ENCODE data around the gene DCST2. TPM values are rescaled to one million over a fixed set of nuclear protein-coding genes. Genes with fewer than 3 reads are reported as not detected.

The DCST2 gene
- total RNA-seq, 1 experiment from 2014 or later, result 0.61 TPM

DNA sequence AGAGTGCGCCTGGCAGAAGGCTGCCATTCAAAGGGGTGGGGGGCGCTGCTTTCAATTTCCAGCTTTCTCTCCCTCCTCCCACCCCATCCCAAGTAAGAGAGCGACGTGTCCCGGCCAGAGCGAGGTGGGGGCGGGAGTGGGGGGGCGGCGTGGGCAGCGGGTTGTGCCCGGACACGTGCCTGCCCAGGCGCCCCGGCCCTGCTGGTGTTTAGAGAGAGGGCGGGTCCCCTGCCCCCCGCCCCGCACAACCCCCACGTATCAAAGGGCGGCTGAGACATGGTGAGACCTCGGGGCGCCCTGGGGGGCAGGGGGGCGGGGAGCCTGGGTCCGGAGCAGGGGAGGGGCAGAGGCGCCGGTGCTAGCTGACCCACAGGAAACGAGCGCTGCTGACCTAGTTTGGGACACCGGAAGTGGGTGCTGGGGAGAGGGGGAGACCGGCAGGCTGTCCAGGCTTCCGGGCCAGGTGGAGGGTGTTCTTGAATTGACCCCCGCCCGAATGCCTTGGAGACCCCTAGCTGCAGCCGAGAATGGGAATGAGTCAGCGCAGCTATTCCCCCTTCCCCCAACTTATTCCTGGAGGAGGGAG lies 29.7 kb downstream of the DCST2 start:
- ChIA-PET CTCF (interaction anchor here (0.5 to 3.2 kb wide), 3 partner anchors 14 to 23 kb away, joined by 5 to 16 read pairs (median 7); no protein-coding TSS in a partner anchor), POLR2A (interaction anchor here (1.0 to 2.3 kb wide), 2 partner anchors 30 to 47 kb away, joined by 3 to 7 read pairs; no protein-coding TSS in a partner anchor)
- peaks cover 4% of the 10 kb centered on the region for H3K36me3 ChIP-seq (ENCODE audit: control insufficient read depth, insufficient read depth, low read length)
- H3K4me3 ChIP-seq (ENCODE audit: low read depth, low read length), result peak overlapping the region; percentile 98
- peaks cover 49% of the 10 kb centered on the region for H3K36me3 Mint-ChIP-seq (ENCODE audit: insufficient read depth, unreplicated experiment)
- no peaks in the 10 kb centered on the region for H3K9me3 ChIP-seq
- intact Hi-C loops (cut with micrococcal nuclease; ENCODE audit: unreplicated experiment), result loop anchor here (5.0 kb wide), 2 partner anchors 78 to 123 kb away; partner anchors contain the start of gene EFNA1
- TF ChIP-seq, protein P1, sequence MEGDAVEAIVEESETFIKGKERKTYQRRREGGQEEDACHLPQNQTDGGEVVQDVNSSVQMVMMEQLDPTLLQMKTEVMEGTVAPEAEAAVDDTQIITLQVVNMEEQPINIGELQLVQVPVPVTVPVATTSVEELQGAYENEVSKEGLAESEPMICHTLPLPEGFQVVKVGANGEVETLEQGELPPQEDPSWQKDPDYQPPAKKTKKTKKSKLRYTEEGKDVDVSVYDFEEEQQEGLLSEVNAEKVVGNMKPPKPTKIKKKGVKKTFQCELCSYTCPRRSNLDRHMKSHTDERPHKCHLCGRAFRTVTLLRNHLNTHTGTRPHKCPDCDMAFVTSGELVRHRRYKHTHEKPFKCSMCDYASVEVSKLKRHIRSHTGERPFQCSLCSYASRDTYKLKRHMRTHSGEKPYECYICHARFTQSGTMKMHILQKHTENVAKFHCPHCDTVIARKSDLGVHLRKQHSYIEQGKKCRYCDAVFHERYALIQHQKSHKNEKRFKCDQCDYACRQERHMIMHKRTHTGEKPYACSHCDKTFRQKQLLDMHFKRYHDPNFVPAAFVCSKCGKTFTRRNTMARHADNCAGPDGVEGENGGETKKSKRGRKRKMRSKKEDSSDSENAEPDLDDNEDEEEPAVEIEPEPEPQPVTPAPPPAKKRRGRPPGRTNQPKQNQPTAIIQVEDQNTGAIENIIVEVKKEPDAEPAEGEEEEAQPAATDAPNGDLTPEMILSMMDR (IDR thresholded peaks at IDR 0.05; ENCODE audit: insufficient read depth in 1 of 2, low read depth in 1 of 2, low read length in 1 of 2, severe bottlenecking in 1 of 2, unreplicated experiment in 1 of 2), result no peak
- no TSS peak for BruUV-seq (replicated peaks)
- peak overlapping the region; percentile 88 for H3K27ac Mint-ChIP-seq (ENCODE audit: unreplicated experiment)
- H3K27me3 ChIP-seq (replicated peaks; ENCODE audit: control insufficient read depth, insufficient read depth, low read length), result no peaks in the 10 kb centered on the region
- no peaks in the 10 kb centered on the region for H3K9me3 Mint-ChIP-seq (ENCODE audit: unreplicated experiment)
- H3K4me1 ChIP-seq, result peaks cover 43% of the 10 kb centered on the region
- peak; percentile 58 to 76 for DNase-seq
- H3K27me3 Mint-ChIP-seq (ENCODE audit: insufficient read depth, unreplicated experiment), result no peaks in the 10 kb centered on the region
- peak overlapping the region; percentile 96 for H3K4me3 Mint-ChIP-seq (ENCODE audit: unreplicated experiment)
- peaks cover 20% of the 10 kb centered on the region for H3K4me1 Mint-ChIP-seq (ENCODE audit: low read depth, unreplicated experiment)

DNA sequence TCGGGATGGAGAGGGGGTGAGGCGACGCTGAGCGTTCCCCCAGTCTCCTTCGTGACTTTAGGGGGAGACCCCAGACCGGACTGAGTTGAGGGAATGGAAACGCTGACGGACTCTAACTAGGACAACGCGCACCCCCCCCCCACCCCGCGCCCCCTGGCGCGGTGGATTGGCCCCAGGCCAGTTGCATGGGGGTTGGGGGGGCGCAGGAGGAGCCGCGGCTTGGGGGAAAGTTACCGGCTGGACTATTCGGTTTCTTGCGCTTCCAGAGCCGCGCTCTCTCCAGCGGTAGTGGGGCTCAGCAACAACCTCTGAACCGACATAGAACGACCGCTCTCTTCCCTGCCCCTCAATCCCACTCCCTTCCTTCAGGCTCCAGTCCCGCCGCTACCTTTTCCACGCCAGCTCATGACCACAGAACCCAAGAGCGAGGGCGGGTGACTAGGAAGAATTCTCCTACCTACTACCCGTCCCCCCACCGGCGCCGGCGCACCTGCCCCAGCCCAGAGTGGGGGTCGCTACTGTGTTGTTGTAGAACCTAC lies 30.3 kb downstream of the DCST2 start:
- H3K27me3 ChIP-seq (replicated peaks; ENCODE audit: control insufficient read depth, insufficient read depth, low read length), result no peaks in the 10 kb centered on the region
- CTCF ChIA-PET, result interaction anchor here (0.5 to 3.2 kb wide), 4 partner anchors 14 to 82 kb away, joined by 3 to 16 read pairs (median 4); no protein-coding TSS in a partner anchor
- H3K4me1 ChIP-seq, result peaks cover 39% of the 10 kb centered on the region
- peaks cover 47% of the 10 kb centered on the region for H3K36me3 Mint-ChIP-seq (ENCODE audit: insufficient read depth, unreplicated experiment)
- TF ChIP-seq, protein P1 (IDR thresholded peaks at IDR 0.05; ENCODE audit: insufficient read depth in 1 of 2, low read depth in 1 of 2, low read length in 1 of 2, severe bottlenecking in 1 of 2, unreplicated experiment in 1 of 2), result no peak
- H3K36me3 ChIP-seq (ENCODE audit: control insufficient read depth, insufficient read depth, low read length), result peaks cover 4% of the 10 kb centered on the region
- H3K9me3 Mint-ChIP-seq (ENCODE audit: unreplicated experiment), result no peaks in the 10 kb centered on the region
- no peaks in the 10 kb centered on the region for H3K27me3 Mint-ChIP-seq (ENCODE audit: insufficient read depth, unreplicated experiment)
- POLR2A ChIA-PET, result interaction anchor here (1.0 to 2.3 kb wide), 5 partner anchors 20 to 47 kb away, joined by 3 to 7 read pairs (median 5); partner anchors contain the start of gene FLAD1
- peak in 1 of 2 experiments; percentile 42 for DNase-seq
- H3K27ac Mint-ChIP-seq (ENCODE audit: unreplicated experiment), result peak overlapping the region; percentile 88
- H3K4me3 ChIP-seq (ENCODE audit: low read depth, low read length), result peak overlapping the region; percentile 98
- peak overlapping the region; percentile 96 for H3K4me3 Mint-ChIP-seq (ENCODE audit: unreplicated experiment)
- peaks cover 23% of the 10 kb centered on the region for H3K4me1 Mint-ChIP-seq (ENCODE audit: low read depth, unreplicated experiment)
- intact Hi-C loops (cut with micrococcal nuclease; ENCODE audit: unreplicated experiment), result loop anchor here (5.0 kb wide), 2 partner anchors 79 to 124 kb away; partner anchors contain the start of gene EFNA1
- H3K9me3 ChIP-seq, result no peaks in the 10 kb centered on the region
- no TSS peak for BruUV-seq (replicated peaks)

DNA sequence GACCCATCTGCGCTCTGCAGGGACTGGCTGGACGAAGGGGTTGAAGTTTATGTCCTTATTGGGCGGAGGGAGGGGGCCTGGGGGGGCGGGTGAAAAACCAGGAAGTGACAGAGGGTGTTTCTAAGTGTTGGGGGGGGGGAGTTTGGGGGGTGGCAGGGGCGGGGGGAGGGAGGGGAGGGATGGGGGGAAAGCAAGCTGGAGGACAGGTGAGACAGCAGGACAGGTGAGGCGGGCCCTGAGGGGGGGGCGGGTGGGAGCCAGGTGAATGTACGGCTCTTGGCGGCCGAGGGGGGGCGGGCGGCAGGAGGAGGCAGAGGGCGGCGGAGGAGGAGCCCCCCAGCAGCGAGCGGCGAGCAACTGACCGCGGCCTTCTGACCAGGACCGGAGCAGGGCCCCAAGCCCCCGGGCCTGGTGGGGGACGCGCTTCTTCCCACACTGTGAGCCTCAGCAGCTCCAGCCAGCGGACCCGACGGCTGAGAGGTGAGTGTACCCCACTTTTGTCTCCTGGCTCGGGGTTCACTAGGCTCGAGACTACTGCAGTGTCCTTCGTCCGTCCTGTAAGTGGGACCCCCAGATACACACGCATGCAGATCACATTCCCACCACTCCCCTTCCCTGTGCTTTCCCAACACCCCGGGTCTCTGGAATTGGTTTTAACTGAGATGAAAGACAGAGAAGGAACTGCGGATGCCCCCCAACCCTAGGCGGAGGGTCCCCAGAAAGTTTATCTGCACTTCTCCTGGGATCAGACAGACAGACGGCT lies 30.9 kb downstream of the DCST2 start, which contains the start of gene ZBTB7B:
Gene ZBTB7B, plus strand, starts transcription at position 339 of the 763 bp plus-strand sequence. CDS start 11,859 bp downstream, outside the sequence.
- DNase-seq, result peak; percentile 72 to 80
- H3K27me3 Mint-ChIP-seq (ENCODE audit: insufficient read depth, unreplicated experiment), result no peaks in the 10 kb centered on the region
- POLR2A ChIA-PET, result interaction anchor here (0.5 to 2.3 kb wide), 5 partner anchors 19 to 173 kb away, joined by 3 to 7 read pairs (median 5); partner anchors contain the start of gene FLAD1
- peaks cover 32% of the 10 kb centered on the region for H3K4me1 ChIP-seq
- H3K4me3 ChIP-seq (ENCODE audit: low read depth, low read length), result peak within 1 kb of the TSS; percentile 98
- H3K36me3 Mint-ChIP-seq (ENCODE audit: insufficient read depth, unreplicated experiment), result peaks cover 47% of the 10 kb centered on the region
- H3K27ac Mint-ChIP-seq (ENCODE audit: unreplicated experiment), result peak within 1 kb of the TSS; percentile 96
- intact Hi-C loops (cut with micrococcal nuclease; ENCODE audit: unreplicated experiment), result loop anchor here (1.0 to 5.0 kb wide), 5 partner anchors 15 to 125 kb away; partner anchors contain the start of genes EFNA1 and EFNA4
- H3K9me3 Mint-ChIP-seq (ENCODE audit: unreplicated experiment), result no peaks in the 10 kb centered on the region
- CTCF ChIA-PET, result interaction anchor here (0.5 to 3.2 kb wide), 10 partner anchors 10 to 82 kb away, joined by 3 to 16 read pairs (median 3); partner anchors contain the start of genes ADAM15 and EFNA3
- no peaks in the 10 kb centered on the region for H3K27me3 ChIP-seq (replicated peaks; ENCODE audit: control insufficient read depth, insufficient read depth, low read length)
- H3K4me3 Mint-ChIP-seq (ENCODE audit: unreplicated experiment), result peak within 1 kb of the TSS; percentile 96
- TF ChIP-seq, protein P1 (IDR thresholded peaks at IDR 0.05; ENCODE audit: insufficient read depth in 1 of 2, low read depth in 1 of 2, low read length in 1 of 2, severe bottlenecking in 1 of 2, unreplicated experiment in 1 of 2), result peak; percentile 10 to 12
- H3K4me1 Mint-ChIP-seq (ENCODE audit: low read depth, unreplicated experiment), result peaks cover 30% of the 10 kb centered on the region
- TSS peak; percentile 33 for BruUV-seq (replicated peaks)
- no peaks in the 10 kb centered on the region for H3K9me3 ChIP-seq
- H3K36me3 ChIP-seq (ENCODE audit: control insufficient read depth, insufficient read depth, low read length), result peaks cover 4% of the 10 kb centered on the region
